ENCODE data around the gene CCDC12. TPM values are rescaled to one million over a fixed set of nuclear protein-coding genes. Genes with fewer than 3 reads are reported as not detected.

Gene CCDC12
- total and polyA plus RNA-seq, 2 of the 13 experiments (the other 11 are each of a cell fraction or from before 2014, with no cell fraction given), result 30.1 to 49.5 TPM

- TF ChIP-seq DZIP1 (CRISPR knock-in tag; IDR thresholded peaks at IDR 0.05), result no peak
- TF ChIP-seq ZNF24 (IDR thresholded peaks at IDR 0.05), result no peak
- TF ChIP-seq ZNF180 (CRISPR knock-in tag; IDR thresholded peaks at IDR 0.05; ENCODE audit: borderline replicate concordance, low read depth), result no peak
- peak; percentile 49; the same call in 1 of the 2 replicates for TF ChIP-seq ETV5 (CRISPR knock-in tag; IDR thresholded peaks at IDR 0.05; ENCODE audit: borderline replicate concordance)
- TF ChIP-seq THYN1 (CRISPR knock-in tag; IDR thresholded peaks at IDR 0.05; ENCODE audit: borderline replicate concordance, low read depth), result no peak
- TF ChIP-seq CREBL2 (CRISPR knock-in tag; IDR thresholded peaks at IDR 0.05; ENCODE audit: borderline replicate concordance), result no peak
- TF ChIP-seq ZBTB2 (CRISPR knock-in tag; IDR thresholded peaks at IDR 0.05; ENCODE audit: low read depth), result 0 out of 2 replicates have a peak, but pooled peaks have one; percentile 12
- no peak for TF ChIP-seq ZNF326 (CRISPR knock-in tag; IDR thresholded peaks at IDR 0.05; ENCODE audit: borderline replicate concordance)
- no peak for TF ChIP-seq ZNF652 (CRISPR knock-in tag; IDR thresholded peaks at IDR 0.05; ENCODE audit: borderline replicate concordance, low read depth)
- no peak for TF ChIP-seq ZMAT5 (CRISPR knock-in tag; IDR thresholded peaks at IDR 0.05; ENCODE audit: borderline replicate concordance, low read depth)
- TF ChIP-seq NFIC (IDR thresholded peaks at IDR 0.05; ENCODE audit: low read length), result no peak
- TF ChIP-seq NR2F1 (CRISPR knock-in tag; IDR thresholded peaks at IDR 0.05), result no peak
- TF ChIP-seq TCF7L2 (IDR thresholded peaks at IDR 0.05; ENCODE audit: low read depth, low read length), result no peak
- TF ChIP-seq ZNF850 (CRISPR knock-in tag; conservative IDR thresholded peaks at IDR 0.05), result no peak
- TF ChIP-seq ZNF773 (CRISPR knock-in tag; IDR thresholded peaks at IDR 0.05; ENCODE audit: borderline replicate concordance), result no peak
- TF ChIP-seq SNAPC5 (CRISPR knock-in tag; IDR thresholded peaks at IDR 0.05; ENCODE audit: borderline replicate concordance), result 0 out of 2 replicates have a peak, but pooled peaks have one; percentile 36
- TF ChIP-seq PAX8 (CRISPR knock-in tag; IDR thresholded peaks at IDR 0.05; ENCODE audit: borderline replicate concordance), result no peak
- 0 out of 2 replicates have a peak, but pooled peaks have one; percentile 26 for TF ChIP-seq ZNF761 (CRISPR knock-in tag; conservative IDR thresholded peaks at IDR 0.05)
- no peak for TF ChIP-seq CREB3 (CRISPR knock-in tag; IDR thresholded peaks at IDR 0.05)
- TF ChIP-seq ZNF781 (CRISPR knock-in tag; IDR thresholded peaks at IDR 0.05; ENCODE audit: borderline replicate concordance, not compliant biosample characterization), result peak; percentile 82
- TF ChIP-seq NR1H2 (CRISPR knock-in tag; IDR thresholded peaks at IDR 0.05; ENCODE audit: borderline replicate concordance, low read depth), result no peak
- TF ChIP-seq DMAP1 (CRISPR knock-in tag; IDR thresholded peaks at IDR 0.05), result peak; percentile 57; the same call in 1 of the 2 replicates
- TF ChIP-seq ZNF547 (CRISPR knock-in tag; IDR thresholded peaks at IDR 0.05), result no peak
Measured at GRCh38 chr3:46978985-46979944, 2.7 kb upstream of the CCDC12 start, which contains the start of gene NBEAL2 (continued).
